Measurements from ENCODE around the gene GPR137.

GPR137 gene

DNA sequence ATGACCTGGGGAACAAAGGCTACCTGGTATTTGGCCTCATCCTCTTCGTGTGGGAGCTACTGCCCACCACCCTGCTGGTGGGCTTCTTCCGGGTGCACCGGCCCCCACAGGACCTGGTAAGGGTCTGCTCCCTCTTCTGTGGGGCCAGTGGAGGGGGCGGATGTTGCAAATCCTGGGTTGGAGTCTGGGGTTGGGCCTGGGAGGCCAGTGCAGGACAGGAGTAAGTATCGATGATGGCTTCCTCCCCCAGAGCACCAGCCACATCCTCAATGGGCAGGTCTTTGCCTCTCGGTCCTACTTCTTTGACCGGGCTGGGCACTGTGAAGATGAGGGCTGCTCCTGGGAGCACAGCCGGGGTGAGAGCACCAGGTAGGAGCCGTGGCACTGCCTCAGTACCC lies 2.7 kb downstream of the GPR137 start:
- no peak for DNase-seq

DNA sequence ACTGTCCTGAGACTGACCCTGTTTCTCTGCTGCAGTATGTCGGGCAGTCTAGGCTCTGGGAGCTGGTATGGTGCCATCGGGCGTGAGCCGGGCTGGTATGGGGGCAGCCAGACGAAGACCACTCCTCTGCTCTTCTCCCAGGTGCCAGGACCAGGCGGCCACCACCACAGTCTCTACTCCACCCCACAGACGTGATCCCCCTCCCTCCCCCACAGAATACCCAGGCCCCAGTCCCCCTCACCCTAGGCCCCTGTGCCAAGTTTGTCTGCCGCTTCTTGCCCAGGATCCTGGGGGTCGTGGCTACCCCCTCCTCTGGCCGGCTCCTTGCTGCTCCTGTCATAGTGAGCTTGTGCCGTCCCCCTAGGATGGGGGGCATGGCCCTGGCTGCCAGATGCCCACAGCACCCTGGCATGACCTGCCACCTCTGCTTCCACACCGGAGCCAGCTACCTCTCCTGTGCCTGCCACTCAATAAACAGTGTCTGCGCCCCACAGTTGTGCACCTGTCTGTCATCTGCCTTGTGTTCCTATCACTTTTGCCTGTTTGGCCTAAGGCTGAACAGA lies 3.4 kb downstream of the GPR137 start:
- no peak for DNase-seq

DNA sequence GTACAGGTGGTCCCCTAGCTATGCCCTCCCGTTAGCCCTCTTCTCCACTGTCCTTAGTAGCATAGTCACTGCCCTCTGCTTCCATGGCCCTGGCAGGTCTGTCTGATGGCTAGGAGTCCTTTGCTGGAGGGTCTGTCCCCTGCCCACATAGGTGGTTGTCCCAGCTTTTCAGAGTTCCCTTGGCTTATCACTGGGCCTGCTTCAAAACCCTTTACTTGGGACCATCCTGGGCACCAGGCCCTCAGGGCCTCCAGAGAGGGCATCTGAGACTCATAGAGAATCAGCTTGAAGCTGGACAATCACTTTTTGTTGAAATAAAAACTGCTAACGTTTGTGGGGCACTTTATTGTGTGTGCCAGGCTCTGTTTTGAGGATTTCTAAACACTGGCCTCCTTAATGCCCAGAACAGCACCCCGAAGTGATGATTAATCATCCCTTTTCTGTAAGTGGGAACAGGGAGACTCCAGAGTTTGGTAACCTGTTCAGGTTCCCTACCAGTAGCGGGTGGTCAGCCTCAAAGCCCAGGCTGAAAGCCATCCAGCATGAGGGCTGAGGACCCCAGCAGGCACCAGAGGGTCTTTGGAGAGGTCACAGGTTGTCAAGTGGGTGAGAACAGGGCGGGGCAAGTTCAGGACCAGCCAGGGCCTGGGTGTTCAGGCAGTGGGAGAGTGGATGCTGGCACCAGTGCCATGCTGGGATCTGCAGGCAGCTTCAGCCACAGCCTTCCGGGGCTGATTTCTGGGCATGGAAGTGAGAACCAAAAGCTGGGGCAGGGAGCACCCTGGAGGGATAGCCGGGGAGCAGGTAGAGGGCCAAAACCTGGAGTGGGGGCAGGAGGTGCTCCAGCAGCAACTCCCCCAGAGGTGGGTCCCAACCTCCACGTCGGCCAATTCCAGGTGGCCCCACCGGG lies 5.0 kb downstream of the GPR137 start:
- no peak for DNase-seq

DNA sequence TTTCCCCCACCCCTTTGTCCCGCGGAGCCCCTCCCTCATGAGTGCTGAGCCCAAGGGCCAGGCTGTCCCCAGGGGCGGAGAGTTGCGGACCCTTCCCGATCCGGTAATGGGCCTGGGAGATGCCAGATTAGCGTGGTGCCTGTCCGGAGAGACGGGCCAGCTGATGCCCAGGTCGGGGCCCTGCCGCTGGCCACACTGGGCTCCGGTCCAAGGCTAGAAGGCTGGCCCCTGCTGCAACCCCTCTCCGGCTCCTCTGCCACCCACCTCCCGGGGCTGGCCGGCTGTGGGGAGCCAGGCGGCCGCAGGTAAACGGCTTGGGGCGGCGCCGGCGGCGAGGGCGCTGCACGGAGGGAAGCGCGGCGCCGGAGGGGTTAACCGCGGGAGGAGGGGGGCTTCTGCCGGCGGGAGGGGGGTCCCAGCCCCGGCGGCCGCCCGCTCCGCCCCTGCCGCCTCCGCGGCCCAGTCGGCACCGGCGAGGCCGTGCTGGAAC lies 5.7 kb downstream of the GPR137 start, which contains the start of gene KCNK4:
KCNK4 (plus strand) TSS at position 41 of the 490 bp plus-strand sequence. CDS start 1,717 bp downstream, outside the sequence.
- no peak for DNase-seq

DNA sequence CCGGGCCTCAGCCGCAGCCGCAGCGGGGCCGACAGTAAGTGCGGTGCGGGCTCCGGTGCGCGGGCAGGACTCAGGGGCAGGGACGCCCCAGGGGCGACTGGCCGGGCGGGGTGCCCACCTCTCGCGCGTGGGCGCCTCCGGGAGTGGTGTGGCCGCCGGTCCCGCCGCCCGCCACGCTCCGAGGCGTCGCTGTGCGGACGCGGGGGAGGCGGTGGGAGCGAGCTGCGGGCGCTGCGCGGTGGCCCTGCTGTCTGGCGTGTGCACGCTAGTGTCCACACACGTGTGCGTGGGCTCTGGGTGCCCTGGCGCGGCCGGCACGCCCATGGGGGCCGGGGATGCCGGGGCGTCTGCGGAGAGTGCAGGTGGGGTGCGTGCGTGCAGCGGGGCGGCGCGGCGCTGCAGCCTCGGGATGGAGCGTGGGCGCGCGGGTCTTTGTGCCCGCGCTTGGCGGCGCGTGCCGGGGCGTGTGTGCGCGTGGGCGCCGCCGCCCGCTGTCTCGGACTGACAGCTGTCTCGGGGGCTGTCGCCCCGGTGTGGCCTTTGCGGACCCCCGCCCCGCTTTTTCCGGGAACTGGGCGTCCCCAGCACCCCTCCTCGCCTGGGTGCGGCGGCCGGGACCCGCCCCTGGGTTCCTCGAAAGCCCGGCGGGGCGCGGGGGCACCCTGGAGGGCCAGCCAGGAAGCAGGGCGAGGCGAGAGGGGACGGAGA lies 6.3 kb downstream of the GPR137 start:
- DNase-seq, result no peak

DNA sequence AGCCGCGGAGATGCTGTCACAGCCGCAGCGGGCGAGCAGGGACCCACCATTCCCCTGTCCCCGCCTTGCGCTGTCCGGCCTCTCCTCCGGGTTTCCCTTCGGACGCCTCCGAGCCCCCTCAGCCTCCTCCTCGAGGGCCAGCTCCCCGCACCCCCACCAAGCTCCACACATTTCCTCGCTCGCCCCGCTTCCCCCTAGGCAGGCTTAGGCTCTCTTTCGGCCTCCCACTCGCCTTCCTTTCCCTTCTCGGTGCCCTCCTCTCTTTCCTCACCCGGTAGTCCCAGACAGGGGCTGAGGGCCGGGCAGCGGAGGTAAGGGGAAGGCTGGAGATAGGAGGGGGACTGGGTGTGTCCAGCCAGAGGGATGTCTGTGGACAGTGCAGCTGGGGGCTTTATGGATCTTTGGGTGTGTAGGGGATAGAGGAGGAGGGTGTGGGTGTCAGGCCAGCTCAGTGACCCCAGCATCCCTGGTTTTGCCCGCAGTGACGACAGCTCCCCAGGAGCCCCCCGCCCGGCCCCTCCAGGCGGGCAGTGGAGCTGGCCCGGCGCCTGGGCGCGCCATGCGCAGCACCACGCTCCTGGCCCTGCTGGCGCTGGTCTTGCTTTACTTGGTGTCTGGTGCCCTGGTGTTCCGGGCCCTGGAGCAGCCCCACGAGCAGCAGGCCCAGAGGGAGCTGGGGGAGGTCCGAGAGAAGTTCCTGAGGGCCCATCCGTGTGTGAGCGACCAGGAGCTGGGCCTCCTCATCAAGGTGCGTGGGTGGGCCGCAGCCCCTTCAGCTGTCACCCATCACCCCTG lies 7.0 kb downstream of the GPR137 start:
- no peak for DNase-seq

DNA sequence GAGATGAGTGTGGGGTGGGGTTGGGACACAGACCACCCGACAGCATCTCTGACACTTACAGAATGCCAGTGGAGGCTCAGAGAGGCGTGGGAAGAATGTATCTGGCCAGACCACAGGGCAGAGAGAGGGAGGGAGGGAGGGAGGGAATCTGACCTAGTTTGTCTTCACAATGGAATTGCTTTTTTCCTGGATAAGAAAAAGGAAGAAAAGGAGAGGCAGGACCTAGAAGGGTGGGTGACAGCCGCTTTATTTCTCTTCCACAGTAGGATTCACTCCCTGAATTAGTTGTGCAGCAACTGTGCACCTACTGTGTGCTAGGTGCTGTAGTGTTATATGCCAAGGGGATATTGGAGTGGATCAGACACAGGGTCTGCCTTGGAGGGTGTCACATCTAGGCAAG lies 9.1 kb downstream of the GPR137 start:
- DNase-seq, result no peak

DNA sequence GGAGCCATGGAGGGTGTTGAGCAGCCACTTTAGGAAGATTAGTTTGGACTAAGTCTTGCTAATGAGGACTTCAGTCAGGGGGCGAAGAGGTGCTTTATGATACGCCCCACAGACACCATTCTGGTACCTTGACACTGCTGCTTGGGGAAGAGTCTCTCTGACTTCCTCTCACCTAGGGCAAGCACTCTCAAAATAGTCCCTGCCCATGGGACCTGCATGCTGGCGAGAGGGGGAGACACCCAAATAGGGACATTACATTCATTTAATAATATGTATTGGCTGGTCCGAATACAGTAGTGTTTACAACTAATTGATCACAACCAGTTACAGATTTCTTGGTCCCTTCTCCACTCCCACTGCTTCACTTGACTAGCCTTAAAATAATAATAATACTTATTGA lies 10.1 kb downstream of the GPR137 start:
- no peak for DNase-seq

DNA sequence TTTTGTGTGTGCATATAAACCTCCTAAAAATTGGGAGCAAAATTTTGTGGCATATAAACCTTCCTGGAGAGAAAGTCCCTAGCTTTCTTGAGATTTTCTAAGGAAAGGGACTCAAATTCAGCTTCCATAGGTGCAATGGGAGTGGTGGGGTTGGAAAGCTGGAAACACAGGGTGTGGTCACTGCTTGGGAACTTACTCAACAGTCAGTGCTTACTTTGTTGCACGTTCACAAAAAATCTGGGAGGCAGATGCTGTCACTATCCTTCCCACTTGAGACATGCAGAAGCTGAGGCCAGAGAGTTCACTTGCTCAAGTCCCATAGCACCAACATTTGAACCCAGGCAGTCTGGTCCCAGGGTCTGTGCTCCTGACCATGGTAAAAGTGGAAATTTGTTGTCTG lies 10.6 kb downstream of the GPR137 start:
- no peak for DNase-seq

DNA sequence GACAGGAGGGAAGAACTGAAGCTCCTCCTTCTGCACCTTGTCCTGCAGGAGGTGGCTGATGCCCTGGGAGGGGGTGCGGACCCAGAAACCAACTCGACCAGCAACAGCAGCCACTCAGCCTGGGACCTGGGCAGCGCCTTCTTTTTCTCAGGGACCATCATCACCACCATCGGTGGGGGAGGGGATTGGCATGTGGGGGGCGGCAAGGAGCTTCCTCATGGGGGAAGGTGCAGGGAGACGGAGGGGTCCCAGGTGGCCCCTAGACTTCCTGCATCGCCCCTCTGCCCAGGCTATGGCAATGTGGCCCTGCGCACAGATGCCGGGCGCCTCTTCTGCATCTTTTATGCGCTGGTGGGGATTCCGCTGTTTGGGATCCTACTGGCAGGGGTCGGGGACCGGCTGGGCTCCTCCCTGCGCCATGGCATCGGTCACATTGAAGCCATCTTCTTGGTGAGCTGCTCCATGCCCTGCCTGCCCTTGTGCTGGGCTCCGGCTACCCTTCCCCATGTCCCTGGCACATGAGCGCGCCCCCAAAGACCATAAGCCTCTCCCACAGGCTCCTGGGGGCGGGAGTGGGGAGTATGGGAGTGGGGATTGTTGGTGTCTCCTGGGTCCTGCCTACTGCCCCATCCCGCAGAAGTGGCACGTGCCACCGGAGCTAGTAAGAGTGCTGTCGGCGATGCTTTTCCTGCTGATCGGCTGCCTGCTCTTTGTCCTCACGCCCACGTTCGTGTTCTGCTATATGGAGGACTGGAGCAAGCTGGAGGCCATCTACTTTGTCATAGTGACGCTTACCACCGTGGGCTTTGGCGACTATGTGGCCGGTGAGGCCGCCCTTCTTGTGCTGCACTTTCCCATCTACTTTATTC lies 11.4 kb downstream of the GPR137 start:
- DNase-seq, result no peak

DNA sequence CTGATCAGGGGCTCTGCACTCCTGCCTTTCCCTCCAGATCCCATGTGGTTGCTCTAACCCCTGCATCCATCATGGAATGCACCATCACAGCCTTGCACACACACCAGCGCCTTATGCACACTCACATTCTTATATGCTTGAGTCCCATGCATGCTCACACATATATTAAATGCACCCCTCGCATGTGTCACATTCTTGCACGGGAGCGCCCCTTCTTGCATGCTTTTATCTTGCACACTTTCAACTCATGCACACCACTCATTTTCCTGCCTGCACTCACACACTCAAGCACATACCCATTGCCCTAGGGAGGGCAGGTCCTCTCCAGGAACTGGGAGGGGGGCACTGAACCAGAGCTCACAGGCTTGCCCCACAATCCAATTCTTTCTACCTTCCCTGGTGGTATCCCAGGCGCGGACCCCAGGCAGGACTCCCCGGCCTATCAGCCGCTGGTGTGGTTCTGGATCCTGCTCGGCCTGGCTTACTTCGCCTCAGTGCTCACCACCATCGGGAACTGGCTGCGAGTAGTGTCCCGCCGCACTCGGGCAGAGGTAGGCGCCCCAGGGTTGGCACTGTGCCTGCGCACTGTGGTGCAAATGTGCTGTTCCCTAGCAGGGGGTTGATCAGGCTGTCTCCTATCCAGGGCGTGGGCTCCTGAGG lies 12.2 kb downstream of the GPR137 start:
- DNase-seq, result no peak

DNA sequence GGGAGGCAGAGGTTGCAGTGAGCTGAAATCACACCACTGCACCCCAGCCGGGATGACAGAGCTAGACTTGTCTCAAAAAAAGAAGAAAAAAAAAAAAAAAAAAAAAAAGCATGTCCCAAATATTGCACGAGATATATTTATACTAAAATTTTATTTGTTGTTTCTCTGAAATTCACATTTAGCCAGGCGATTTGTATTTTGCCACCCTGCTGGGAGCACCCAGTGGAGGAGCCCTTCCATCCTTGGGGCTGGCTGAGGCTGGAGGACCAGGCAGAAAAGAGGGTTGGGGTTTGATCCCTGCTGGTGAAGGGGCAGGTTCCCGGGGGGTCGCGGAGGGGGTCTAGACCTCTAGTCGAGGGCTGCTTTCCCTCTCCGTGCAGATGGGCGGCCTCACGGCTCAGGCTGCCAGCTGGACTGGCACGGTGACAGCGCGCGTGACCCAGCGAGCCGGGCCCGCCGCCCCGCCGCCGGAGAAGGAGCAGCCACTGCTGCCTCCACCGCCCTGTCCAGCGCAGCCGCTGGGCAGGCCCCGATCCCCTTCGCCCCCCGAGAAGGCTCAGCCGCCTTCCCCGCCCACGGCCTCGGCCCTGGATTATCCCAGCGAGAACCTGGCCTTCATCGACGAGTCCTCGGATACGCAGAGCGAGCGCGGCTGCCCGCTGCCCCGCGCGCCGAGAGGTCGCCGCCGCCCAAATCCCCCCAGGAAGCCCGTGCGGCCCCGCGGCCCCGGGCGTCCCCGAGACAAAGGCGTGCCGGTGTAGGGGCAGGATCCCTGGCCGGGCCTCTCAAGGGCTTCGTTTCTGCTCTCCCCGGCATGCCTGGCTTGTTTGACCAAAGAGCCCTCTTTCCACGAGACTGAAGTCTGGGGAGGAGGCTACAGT lies 13.6 kb downstream of the GPR137 start:
- DNase-seq, result no peak

DNA sequence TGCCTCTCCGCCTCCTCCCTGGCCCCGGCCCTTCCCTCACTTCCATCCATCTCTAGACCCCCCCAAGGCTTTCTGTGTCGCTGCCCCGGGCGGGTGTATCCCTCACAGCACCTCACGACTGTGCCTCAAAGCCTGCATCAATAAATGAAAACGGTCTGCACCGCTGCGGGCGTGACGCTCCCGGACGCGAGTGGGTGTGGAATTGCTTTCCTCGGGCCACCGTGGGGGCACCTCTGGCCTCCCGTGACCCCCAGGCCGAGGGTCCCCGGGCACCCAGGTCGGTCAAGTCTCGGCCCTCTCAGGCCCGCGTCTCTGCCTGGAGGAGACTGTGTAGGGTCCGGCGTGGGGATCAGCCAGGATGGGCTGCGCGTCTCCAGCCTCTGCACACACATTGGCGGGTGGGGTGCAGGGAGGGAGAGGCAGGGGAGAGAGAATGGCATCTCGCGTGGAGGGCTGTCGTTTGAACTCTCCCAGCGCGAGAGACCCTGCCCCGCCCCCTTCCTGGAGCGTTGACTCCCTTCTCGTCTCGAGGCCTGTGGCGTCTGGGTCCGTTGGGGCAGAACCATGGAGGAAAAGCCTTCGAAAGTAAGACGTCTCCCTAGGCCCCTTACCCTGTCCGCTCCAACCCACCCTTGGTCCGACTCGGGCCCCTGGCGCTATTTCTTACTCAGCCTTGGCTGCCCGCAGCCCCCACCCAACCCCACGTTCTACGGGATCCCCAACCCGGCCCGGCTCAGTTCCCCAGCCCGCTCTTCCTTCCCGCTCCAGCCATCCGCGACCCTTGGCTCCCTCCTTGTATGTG lies 14.4 kb downstream of the GPR137 start, which contains the start of gene CATSPERZ:
CATSPERZ (plus strand) TSS at position 512 of the 802 bp plus-strand sequence; CDS start at position 565, 53 bp downstream.
- no peak for DNase-seq

DNA sequence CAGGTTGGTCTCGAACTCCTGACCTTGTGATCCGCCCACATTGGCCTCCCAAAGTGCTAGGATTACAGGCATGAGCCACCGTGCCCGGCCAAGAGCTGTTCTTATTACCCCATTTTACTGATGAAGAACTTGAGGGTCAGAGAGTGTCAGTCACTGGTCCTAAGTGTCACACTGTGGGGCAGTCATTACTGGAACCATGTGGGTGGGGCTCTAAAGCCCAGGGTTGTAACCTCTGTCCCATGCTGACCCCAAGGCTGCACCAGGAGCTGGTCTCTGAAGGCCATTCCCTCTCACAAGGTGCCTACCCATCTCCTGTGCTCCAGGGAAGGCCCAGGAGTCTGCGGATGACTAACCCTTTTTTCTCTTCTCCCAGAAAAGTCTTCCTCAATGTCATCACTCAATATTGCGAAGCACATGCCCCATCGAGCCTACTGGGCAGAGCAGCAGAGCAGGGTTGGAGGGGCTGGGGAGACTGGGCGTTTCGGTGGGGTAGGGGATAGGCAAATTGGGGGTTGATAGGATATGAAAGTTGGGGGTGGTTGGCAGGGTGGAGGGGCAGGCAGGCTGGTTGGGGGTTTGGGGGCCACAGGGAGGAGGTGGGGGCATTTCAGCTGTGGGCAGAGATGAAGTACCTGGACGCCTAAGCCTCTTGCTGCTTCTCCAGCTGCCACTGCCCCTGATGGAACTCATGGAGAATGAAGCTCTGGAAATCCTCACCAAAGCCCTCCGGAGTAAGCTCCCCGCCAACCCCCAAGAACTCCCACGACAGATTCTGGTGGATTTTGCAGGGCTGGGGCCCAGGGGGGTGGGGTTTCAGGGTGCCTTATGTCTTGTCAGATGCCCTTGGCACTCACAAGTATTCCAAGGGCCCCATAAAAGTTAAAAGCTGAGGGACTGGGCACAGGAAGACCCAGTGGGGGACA lies 17.7 kb downstream of the GPR137 start:
- no peak for DNase-seq

DNA sequence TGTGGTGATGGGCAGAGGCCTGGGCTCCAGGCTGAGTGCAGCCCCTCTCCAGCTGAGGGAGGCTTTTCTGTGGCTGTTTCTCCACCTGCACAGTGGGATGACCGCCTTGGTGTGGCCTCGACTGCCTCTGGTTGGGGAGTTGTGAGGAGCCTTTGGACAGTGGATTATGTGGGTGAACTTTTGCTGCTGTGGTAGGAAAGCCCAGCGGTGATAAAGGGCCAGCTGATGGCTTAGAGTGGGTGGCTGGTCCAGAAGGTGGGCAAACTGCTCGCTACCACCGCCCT lies 18.3 kb downstream of the GPR137 start:
- no peak for DNase-seq

DNA sequence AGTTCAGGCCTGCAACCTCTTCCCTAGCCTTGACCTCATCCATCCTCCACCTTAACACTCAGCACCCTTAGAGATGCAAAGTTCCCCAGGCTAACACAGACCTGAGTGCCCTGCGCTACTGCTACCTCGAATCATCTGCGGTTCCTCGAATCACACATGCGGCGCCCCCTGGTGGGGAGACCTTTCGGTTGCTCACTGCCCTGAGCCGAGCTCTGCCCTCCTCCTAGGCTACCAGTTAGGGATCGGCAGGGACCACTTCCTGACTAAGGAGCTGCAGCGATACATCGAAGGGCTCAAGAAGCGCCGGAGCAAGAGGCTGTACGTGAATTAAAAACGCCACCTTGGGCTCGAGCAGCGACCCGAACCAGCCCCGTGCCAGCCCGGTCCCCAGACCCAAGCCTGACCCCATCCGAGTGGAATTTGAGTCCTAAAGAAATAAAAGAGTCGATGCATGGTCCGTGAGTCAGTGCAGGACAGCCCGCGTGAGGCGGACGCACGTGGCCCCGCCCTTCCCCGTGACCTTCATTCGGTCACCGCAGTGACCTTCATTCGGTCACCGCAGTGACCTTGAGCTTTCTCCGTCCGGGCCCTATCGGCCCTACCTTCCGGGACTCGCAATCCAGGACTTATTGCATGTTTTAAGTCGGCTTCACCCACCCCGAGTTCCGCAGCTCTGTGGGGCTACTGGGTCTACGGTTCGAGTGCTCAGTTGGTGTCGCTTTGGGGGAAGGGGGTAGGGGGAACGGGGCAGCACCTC lies 18.8 kb downstream of the GPR137 start:
- DNase-seq, result peak; percentile 82

DNA sequence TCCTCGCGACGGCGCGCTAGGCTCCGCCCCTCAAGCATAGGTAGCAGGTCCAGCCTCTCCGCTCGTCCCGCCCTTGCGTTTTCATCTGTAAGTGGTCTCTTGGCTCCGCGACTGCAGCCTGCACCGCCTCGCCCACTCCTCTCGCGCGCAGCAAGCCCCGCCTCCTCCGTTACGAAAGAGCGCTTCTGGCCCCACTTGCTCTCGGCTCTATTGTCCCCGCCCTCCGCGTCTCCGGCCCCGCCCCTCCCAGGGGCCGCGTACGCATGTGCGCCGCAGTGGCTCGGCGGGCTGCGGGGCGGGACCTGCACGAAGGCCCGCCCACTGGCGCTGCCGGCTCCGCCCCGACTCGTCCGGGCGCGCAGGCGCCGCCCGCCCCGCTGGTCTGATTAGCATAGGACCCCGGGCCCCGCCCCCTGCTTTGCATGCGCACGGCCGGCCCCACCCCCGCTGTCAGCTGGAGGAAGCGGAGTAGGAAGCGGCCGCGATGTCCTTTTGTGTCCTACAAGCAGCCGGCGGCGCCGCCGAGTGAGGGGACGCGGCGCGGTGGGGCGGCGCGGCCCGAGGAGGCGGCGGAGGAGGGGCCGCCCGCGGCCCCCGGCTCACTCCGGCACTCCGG lies 19.5 kb downstream of the GPR137 start, which contains the start of gene ESRRA:
ESRRA (plus strand) TSS at position 450 of the 616 bp plus-strand sequence. CDS start 1,656 bp downstream, outside the sequence.
- DNase-seq, result peak; percentile 97
